Measurements from ENCODE around the gene MRPL54.
"Not testable (repeated sequence)": the region's sequence is repeated elsewhere in the genome, so short reads cannot be mapped to it uniquely, and the experiment has no call there.

The MRPL54 gene

GRCh38 chr19:3808420-3809143, 46.1 kb downstream of the MRPL54 start:
- DNase-seq (ENCODE audit: low read depth in 2 of 3, low spot score in 2 of 3): no peak

- DNase-seq (ENCODE audit: low read depth in 2 of 3, low spot score in 2 of 3): no peak
These were observed 47.6 kb downstream of the MRPL54 start for GRCh38 chr19:3809881-3810707.

- no peak for DNase-seq (ENCODE audit: low read depth in 2 of 3, low spot score in 2 of 3)
These were observed 48.4 kb downstream of the MRPL54 start for GRCh38 chr19:3810708-3811355.

- no peak for DNase-seq (ENCODE audit: low read depth in 2 of 3, low spot score in 2 of 3)
These were observed 51.3 kb downstream of the MRPL54 start for GRCh38 chr19:3813473-3814392.

GRCh38 chr19:3814648-3815047, 52.2 kb downstream of the MRPL54 start:
- no peak for DNase-seq (ENCODE audit: low read depth in 2 of 3, low spot score in 2 of 3)

- DNase-seq (ENCODE audit: low read depth in 2 of 3, low spot score in 2 of 3): not testable (repeated sequence)
These were observed 53.7 kb downstream of the MRPL54 start for GRCh38 chr19:3816148-3816547.

- DNase-seq (ENCODE audit: low read depth in 2 of 3, low spot score in 2 of 3): no peak
These were observed 54.2 kb downstream of the MRPL54 start for GRCh38 chr19:3816566-3817218.
